ENCODE measurements around the gene KCNJ6.

- TF ChIP-seq EZH2phosphoT487 (conservative IDR thresholded peaks at IDR 0.05; ENCODE audit: low read length), result no peak
- TF ChIP-seq, protein P1, sequence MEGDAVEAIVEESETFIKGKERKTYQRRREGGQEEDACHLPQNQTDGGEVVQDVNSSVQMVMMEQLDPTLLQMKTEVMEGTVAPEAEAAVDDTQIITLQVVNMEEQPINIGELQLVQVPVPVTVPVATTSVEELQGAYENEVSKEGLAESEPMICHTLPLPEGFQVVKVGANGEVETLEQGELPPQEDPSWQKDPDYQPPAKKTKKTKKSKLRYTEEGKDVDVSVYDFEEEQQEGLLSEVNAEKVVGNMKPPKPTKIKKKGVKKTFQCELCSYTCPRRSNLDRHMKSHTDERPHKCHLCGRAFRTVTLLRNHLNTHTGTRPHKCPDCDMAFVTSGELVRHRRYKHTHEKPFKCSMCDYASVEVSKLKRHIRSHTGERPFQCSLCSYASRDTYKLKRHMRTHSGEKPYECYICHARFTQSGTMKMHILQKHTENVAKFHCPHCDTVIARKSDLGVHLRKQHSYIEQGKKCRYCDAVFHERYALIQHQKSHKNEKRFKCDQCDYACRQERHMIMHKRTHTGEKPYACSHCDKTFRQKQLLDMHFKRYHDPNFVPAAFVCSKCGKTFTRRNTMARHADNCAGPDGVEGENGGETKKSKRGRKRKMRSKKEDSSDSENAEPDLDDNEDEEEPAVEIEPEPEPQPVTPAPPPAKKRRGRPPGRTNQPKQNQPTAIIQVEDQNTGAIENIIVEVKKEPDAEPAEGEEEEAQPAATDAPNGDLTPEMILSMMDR (IDR thresholded peaks at IDR 0.05; ENCODE audit: insufficient read depth, low read length, poor library complexity, severe bottlenecking), result no peak
These were observed 46.6 kb downstream of the KCNJ6 start for GRCh38 chr21:37869661-37870060.

Measured in SU-DHL-6 (cell line).